K562 (cell line): ENCODE measurements around the gene CTDSPL. TPM values are rescaled to one million over a fixed set of nuclear protein-coding genes. Genes with fewer than 3 reads are reported as not detected.

Experiments used
- ARNT ChIP-seq, 2 experiments: fragments of 450-650 bp; IDR thresholded peaks; 2 replicates each; pipeline ENCODE4 v1.6.1; 2016; ENCODE audit warnings: mild to moderate bottlenecking in 1 of 2
- ATF6 ChIP-seq: sonication (generic); formaldehyde crosslinking; IDR thresholded peaks from 2 replicates; pipeline ENCODE4 v1.4.0; 2020; ENCODE audit warnings: mild to moderate bottlenecking, missing genetic modification reagents
- CTCF ChIP-seq, 3 experiments: IDR thresholded peaks in 2 of 3; conservative IDR thresholded peaks in 1 of 3; 2 replicates each; pipeline ENCODE4 v1.5.1; 2011 to 2012; ENCODE audit warnings: low read length in 3 of 3, mild to moderate bottlenecking in 3 of 3, control low read depth in 2 of 3, improper control_type of control experiment in 1 of 3, inconsistent platforms in 1 of 3, low read depth in 1 of 3, mixed read lengths in 1 of 3, moderate library complexity in 1 of 3; ENCODE audit not compliant: insufficient read depth in 2 of 3
- GATA2 ChIP-seq: sonication (generic); formaldehyde crosslinking; IDR thresholded peaks from 2 replicates; pipeline ENCODE4 v1.4.0; 2020; ENCODE audit warnings: mild to moderate bottlenecking, missing genetic modification reagents
- HDGF ChIP-seq: fragments of 450-650 bp; IDR thresholded peaks from 2 replicates; pipeline ENCODE4 v1.6.1; 2016
- HMGXB4 ChIP-seq: sonication (generic); formaldehyde crosslinking; IDR thresholded peaks from 2 replicates; pipeline ENCODE4 v1.8.1; 2023; ENCODE audit warnings: mild to moderate bottlenecking, missing genetic modification reagents
- KLF16 ChIP-seq: IDR thresholded peaks from 2 replicates; pipeline ENCODE4 v1.6.1; 2016; ENCODE audit warnings: antibody characterized with exemption
- MBD1 ChIP-seq: fragments of 250-450 bp; sonication (Bioruptor Pico); IDR thresholded peaks from 2 replicates; pipeline ENCODE4 v1.8.0; 2022; ENCODE audit warnings: inconsistent platforms
- NCOA4 ChIP-seq: fragments of 450-650 bp; IDR thresholded peaks from 2 replicates; pipeline ENCODE4 v1.6.1; 2018; ENCODE audit warnings: mild to moderate bottlenecking; ENCODE audit not compliant: partially characterized antibody
- OTX1 ChIP-seq: fragments of 450-650 bp; formaldehyde crosslinking; IDR thresholded peaks from 2 replicates; pipeline ENCODE4 v1.4.0; 2022; ENCODE audit warnings: mild to moderate bottlenecking
- PRPF4 ChIP-seq: fragments of 200-400 bp; formaldehyde crosslinking; IDR thresholded peaks from one replicate; pipeline ENCODE4 v1.6.1; 2017; ENCODE audit warnings: low read length, low read depth, mild to moderate bottlenecking; ENCODE audit not compliant: insufficient read depth, poor library complexity, severe bottlenecking
- RB1 ChIP-seq: fragments of 450-650 bp; IDR thresholded peaks from 2 replicates; pipeline ENCODE4 v1.6.1; 2017; ENCODE audit warnings: low read depth, mild to moderate bottlenecking
- SIN3B ChIP-seq: fragments of 450-650 bp; IDR thresholded peaks from 2 replicates; pipeline ENCODE4 v1.6.1; 2017; ENCODE audit warnings: low read depth, mild to moderate bottlenecking, moderate library complexity
- ZNF224 ChIP-seq: sonication (generic); formaldehyde crosslinking; IDR thresholded peaks from 2 replicates; pipeline ENCODE4 v1.8.0; 2022; ENCODE audit warnings: mild to moderate bottlenecking, missing genetic modification reagents
- ZNF263 ChIP-seq: sonication (generic); formaldehyde crosslinking; IDR thresholded peaks from 2 replicates; pipeline ENCODE4 v1.8.0; 2022; ENCODE audit warnings: mild to moderate bottlenecking, missing genetic modification reagents, borderline replicate concordance
- ZNF57 ChIP-seq: fragments of 450-650 bp; formaldehyde crosslinking; IDR thresholded peaks from 2 replicates; pipeline ENCODE4 v1.4.0; 2020; ENCODE audit warnings: mild to moderate bottlenecking, moderate library complexity
- polyA plus RNA-seq, 8 experiments: library from polyadenylated mRNA; depleted of rRNA in 4 of 8; stranded (reverse) in 5 of 8; unstranded in 3 of 8; fragments of >200 nt; fragmentation: Nextera tagmentation in 2 of 8; fragmentation: Illumina TruSeq in 1 of 8; extraction: Ambion mirVana in 2 of 8; extraction: Trizol in 1 of 8; gene quantifications; 2 replicates each; pipeline versions ENCODE4 v1.2.1 to v1.2.3, GENCODE V29; 2011 to 2014; ENCODE audit warnings: inconsistent platforms in 1 of 8, missing spikeins in 1 of 8
- total RNA-seq, 7 experiments: library from RNA; depleted of rRNA in 6 of 7; stranded (reverse); fragments of >200 nt in 6 of 7; fragmentation: Illumina TruSeq in 2 of 7; extraction: Trizol in 2 of 7; gene quantifications; 2 replicates each; pipeline versions ENCODE4 v1.2.1 to v1.2.3, GENCODE V29; 2011 to 2021; ENCODE audit warnings: low replicate concordance in 1 of 7
- TF ChIP-seq, protein P1 (sequence below): fragments of 450-650 bp; IDR thresholded peaks from 2 replicates; pipeline ENCODE4 v1.6.1; 2016; ENCODE audit warnings: borderline replicate concordance

The CTDSPL gene
- total and polyA plus RNA-seq, 9 of the 15 experiments (the other 6 are each of a cell fraction or from before 2014, with no cell fraction given), result 5.1 to 19.3 (median 11.3) TPM

DNA sequence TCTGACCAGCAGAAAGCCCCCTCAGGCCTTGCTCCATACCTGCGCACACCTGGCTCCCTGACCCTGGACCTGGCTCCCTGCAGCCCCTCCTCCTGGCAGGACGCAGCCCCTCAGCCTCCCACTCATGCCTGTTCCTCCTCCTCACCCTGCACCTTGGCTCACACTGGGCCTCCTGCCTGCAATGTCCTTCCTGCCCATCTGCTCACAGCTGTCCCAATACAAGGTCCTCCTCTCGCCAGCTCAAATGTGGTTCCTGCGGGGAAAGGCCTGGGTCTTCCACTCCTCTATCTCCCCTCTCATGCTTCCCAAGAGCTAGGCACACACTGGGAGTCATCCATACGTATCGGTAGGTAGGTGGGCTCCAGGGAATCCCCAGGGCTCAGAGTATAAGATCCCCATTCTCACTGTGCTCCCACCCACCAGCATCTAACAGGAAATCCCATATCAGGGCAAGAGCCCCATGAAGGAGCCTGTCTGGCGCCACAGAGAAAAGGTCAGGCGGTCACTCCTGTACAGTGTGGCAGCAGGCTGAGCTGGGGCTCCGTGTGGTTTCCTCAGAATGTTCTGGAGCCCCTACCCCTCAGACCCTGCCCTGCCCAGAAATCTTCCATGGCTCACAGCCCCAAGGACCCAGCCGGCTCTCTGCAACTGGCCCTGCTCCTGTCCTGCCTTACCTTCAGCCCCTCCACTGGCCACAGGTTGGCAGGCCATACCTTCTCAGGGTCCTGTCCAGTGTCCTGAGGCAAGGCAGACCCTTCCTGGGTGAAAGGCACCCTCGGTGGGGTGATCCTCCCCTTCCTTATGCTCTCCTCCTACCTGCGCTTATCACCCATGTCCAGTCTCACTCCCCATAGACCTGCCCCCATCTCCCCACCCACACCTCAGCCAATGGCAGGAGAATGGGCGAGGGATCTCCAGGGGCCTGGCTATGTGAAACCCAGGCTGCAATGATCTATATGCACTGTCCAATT is 156.9 kb downstream of the CTDSPL start (continued):
- no peak for TF ChIP-seq MBD1 (CRISPR knock-in tag)
- 0 out of 4 replicates have a peak, but pooled peaks of 1 of the 2 experiments have one; percentile 60 for TF ChIP-seq ARNT (IDR thresholded peaks at IDR 0.05)
- TF ChIP-seq ZNF263 (CRISPR knock-in tag), result peak; percentile 80
- no peak for TF ChIP-seq NCOA4
- peak; percentile 21 to 49 (median 42); a peak in 4 of 6 replicates for TF ChIP-seq CTCF (IDR thresholded peaks at IDR 0.05 in 2 of 3, conservative IDR thresholded peaks at IDR 0.05 in 1 of 3; ENCODE audit: insufficient read depth in 2 of 3, low read depth in 1 of 3, low read length in 3 of 3)
- TF ChIP-seq RB1, result 0 out of 2 replicates have a peak, but pooled peaks have one; percentile 11
- 0 out of 2 replicates have a peak, but pooled peaks have one; percentile 8 for TF ChIP-seq ATF6 (CRISPR knock-in tag)
- peak; percentile 73 for TF ChIP-seq HDGF
- TF ChIP-seq GATA2 (CRISPR knock-in tag), result 0 out of 2 replicates have a peak, but pooled peaks have one; percentile 6
- TF ChIP-seq ZNF57 (CRISPR knock-in tag), result no peak
- TF ChIP-seq SIN3B, result no peak
- no peak for TF ChIP-seq HMGXB4 (CRISPR knock-in tag)
- TF ChIP-seq PRPF4, result no peak
- no peak for TF ChIP-seq ZNF224 (CRISPR knock-in tag)
- TF ChIP-seq, protein P1, sequence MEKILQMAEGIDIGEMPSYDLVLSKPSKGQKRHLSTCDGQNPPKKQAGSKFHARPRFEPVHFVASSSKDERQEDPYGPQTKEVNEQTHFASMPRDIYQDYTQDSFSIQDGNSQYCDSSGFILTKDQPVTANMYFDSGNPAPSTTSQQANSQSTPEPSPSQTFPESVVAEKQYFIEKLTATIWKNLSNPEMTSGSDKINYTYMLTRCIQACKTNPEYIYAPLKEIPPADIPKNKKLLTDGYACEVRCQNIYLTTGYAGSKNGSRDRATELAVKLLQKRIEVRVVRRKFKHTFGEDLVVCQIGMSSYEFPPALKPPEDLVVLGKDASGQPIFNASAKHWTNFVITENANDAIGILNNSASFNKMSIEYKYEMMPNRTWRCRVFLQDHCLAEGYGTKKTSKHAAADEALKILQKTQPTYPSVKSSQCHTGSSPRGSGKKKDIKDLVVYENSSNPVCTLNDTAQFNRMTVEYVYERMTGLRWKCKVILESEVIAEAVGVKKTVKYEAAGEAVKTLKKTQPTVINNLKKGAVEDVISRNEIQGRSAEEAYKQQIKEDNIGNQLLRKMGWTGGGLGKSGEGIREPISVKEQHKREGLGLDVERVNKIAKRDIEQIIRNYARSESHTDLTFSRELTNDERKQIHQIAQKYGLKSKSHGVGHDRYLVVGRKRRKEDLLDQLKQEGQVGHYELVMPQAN, result peak; percentile 50; the same call in 1 of the 2 replicates
- peak; percentile 70; the same call in 1 of the 2 replicates for TF ChIP-seq OTX1
- peak; percentile 43; the same call in 1 of the 2 replicates for TF ChIP-seq KLF16
